ENCODE data around the gene NIPSNAP3A. TPM values are rescaled to one million over a fixed set of nuclear protein-coding genes. Genes with fewer than 3 reads are reported as not detected.

Gene NIPSNAP3A
- polyA plus RNA-seq, 1 donor (not counting 4 experiments of a cell fraction or from before 2014, with no cell fraction given) = 48.0 TPM

DNA sequence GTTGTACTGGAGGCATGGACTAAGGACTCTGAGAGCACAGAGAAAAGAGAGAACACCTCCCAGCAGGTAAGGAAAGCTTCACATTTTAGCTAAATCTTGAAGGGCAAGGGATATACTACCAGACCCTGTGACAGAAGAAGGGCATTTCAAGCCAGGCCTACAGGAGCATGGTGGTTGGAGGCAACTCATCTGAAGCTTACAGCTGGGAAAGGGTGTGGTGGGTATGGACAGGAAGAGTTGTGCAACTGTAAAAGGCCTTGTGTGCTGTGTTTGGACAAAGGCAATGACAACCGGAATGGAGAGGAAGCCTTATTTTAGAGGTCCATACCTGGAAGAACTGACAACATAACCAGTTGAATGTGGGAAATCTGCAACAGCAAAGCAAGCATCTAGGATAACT lies 47.6 kb downstream of the NIPSNAP3A start:
- no peak overlapping the region for H3K4me3 ChIP-seq (ENCODE audit: control insufficient read depth in 2 of 3, extremely low read depth in 1 of 3, insufficient read depth in 2 of 3, low read depth in 1 of 3, low read length in 3 of 3)
- H2AFZ ChIP-seq (ENCODE audit: control insufficient read depth, low read length) = no peak overlapping the region
- no peaks in the 10 kb centered on the region for H4K20me1 ChIP-seq (ENCODE audit: control insufficient read depth, extremely low read depth, insufficient read depth, low read length)
- no peak overlapping the region for H3K27ac ChIP-seq (ENCODE audit: control insufficient read depth, insufficient read depth, low read length)
- dilution Hi-C loops (cut with MboI; ENCODE audit: extremely low pct_ligation_motif_present, low sequenced_read_pairs) = no loop called here
- no peaks in the 10 kb centered on the region for H3K27me3 ChIP-seq (ENCODE audit: control insufficient read depth, extremely low read depth, insufficient read depth, low read length)
- H3K36me3 ChIP-seq (ENCODE audit: control insufficient read depth in 2 of 2, extremely low read depth in 1 of 2, insufficient read depth in 2 of 2, low read length in 2 of 2) = peaks cover 20 to 36% of the 10 kb centered on the region in 2 experiments
- H3K4me1 ChIP-seq (ENCODE audit: control insufficient read depth, extremely low read depth, insufficient read depth, low read length) = no peaks in the 10 kb centered on the region
- no peaks in the 10 kb centered on the region for H3K9me1 ChIP-seq (ENCODE audit: control insufficient read depth, extremely low read depth, insufficient read depth, low read length)
- no peak for FAIRE-seq
- DNase-seq (ENCODE audit: low read depth, low spot score) = no peak
- H3K79me2 ChIP-seq (ENCODE audit: control insufficient read depth, insufficient read depth, low read length) = no peaks in the 10 kb centered on the region
- no peak overlapping the region for H3K9ac ChIP-seq (ENCODE audit: control insufficient read depth, extremely low read depth, insufficient read depth, low read length)
- TF ChIP-seq, protein P1, sequence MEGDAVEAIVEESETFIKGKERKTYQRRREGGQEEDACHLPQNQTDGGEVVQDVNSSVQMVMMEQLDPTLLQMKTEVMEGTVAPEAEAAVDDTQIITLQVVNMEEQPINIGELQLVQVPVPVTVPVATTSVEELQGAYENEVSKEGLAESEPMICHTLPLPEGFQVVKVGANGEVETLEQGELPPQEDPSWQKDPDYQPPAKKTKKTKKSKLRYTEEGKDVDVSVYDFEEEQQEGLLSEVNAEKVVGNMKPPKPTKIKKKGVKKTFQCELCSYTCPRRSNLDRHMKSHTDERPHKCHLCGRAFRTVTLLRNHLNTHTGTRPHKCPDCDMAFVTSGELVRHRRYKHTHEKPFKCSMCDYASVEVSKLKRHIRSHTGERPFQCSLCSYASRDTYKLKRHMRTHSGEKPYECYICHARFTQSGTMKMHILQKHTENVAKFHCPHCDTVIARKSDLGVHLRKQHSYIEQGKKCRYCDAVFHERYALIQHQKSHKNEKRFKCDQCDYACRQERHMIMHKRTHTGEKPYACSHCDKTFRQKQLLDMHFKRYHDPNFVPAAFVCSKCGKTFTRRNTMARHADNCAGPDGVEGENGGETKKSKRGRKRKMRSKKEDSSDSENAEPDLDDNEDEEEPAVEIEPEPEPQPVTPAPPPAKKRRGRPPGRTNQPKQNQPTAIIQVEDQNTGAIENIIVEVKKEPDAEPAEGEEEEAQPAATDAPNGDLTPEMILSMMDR (optimal IDR thresholded peaks at IDR 0.05 in 1 of 3, IDR thresholded peaks at IDR 0.05 in 1 of 3, conservative IDR thresholded peaks at IDR 0.05 in 1 of 3; ENCODE audit: extremely low read depth in 1 of 3, insufficient read depth in 2 of 3, low read length in 3 of 3) = no peak
- no peak for TF ChIP-seq EZH2 (IDR thresholded peaks at IDR 0.05; ENCODE audit: low read length)
- no peak overlapping the region for H3K4me2 ChIP-seq (ENCODE audit: control insufficient read depth, extremely low read depth, insufficient read depth, low read depth, low read length)
- H3K9me3 ChIP-seq (ENCODE audit: control insufficient read depth, low read depth, low read length) = no peaks in the 10 kb centered on the region

DNA sequence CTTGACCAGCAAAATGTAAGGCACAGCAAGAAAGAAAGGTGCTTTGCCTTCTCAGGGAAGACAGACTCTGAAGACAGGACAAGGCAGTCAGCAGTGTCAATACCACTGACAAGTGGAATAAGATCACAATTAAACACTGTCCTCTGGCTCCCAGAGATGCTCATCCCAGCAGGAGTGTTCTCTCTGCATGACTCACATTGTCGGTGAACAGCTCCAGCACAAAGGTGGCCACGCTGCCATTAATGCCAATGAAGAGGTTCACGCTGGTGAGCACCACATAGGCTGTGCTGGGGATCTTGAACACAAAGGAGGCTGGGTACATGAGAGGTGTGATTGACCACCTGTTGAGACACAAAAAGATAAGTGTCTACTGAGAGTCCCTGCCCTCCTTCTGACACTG lies 48.4 kb downstream of the NIPSNAP3A start:
- H4K20me1 ChIP-seq (ENCODE audit: control insufficient read depth, extremely low read depth, insufficient read depth, low read length) = no peaks in the 10 kb centered on the region
- no peak for DNase-seq (ENCODE audit: low read depth, low spot score)
- no peak overlapping the region for H3K4me3 ChIP-seq (ENCODE audit: control insufficient read depth in 2 of 3, extremely low read depth in 1 of 3, insufficient read depth in 2 of 3, low read depth in 1 of 3, low read length in 3 of 3)
- no peaks in the 10 kb centered on the region for H3K9me3 ChIP-seq (ENCODE audit: control insufficient read depth, low read depth, low read length)
- H3K36me3 ChIP-seq (ENCODE audit: control insufficient read depth in 2 of 2, extremely low read depth in 1 of 2, insufficient read depth in 2 of 2, low read length in 2 of 2) = peaks cover 21 to 43% of the 10 kb centered on the region in 2 experiments
- dilution Hi-C loops (cut with MboI; ENCODE audit: extremely low pct_ligation_motif_present, low sequenced_read_pairs) = no loop called here
- TF ChIP-seq EZH2 (IDR thresholded peaks at IDR 0.05; ENCODE audit: low read length) = no peak
- TF ChIP-seq, protein P1 (optimal IDR thresholded peaks at IDR 0.05 in 1 of 3, IDR thresholded peaks at IDR 0.05 in 1 of 3, conservative IDR thresholded peaks at IDR 0.05 in 1 of 3; ENCODE audit: extremely low read depth in 1 of 3, insufficient read depth in 2 of 3, low read length in 3 of 3) = no peak
- no peaks in the 10 kb centered on the region for H3K79me2 ChIP-seq (ENCODE audit: control insufficient read depth, insufficient read depth, low read length)
- no peak overlapping the region for H3K4me2 ChIP-seq (ENCODE audit: control insufficient read depth, extremely low read depth, insufficient read depth, low read depth, low read length)
- H3K9me1 ChIP-seq (ENCODE audit: control insufficient read depth, extremely low read depth, insufficient read depth, low read length) = no peaks in the 10 kb centered on the region
- no peak overlapping the region for H3K27ac ChIP-seq (ENCODE audit: control insufficient read depth, insufficient read depth, low read length)
- H3K9ac ChIP-seq (ENCODE audit: control insufficient read depth, extremely low read depth, insufficient read depth, low read length) = no peak overlapping the region
- H3K27me3 ChIP-seq (ENCODE audit: control insufficient read depth, extremely low read depth, insufficient read depth, low read length) = no peaks in the 10 kb centered on the region
- no peak overlapping the region for H2AFZ ChIP-seq (ENCODE audit: control insufficient read depth, low read length)
- H3K4me1 ChIP-seq (ENCODE audit: control insufficient read depth, extremely low read depth, insufficient read depth, low read length) = no peaks in the 10 kb centered on the region
- FAIRE-seq = no peak
